NCI-H1105 treated with DMSO at 0.1 percent for 48 hours (cell line): Measurements from ENCODE around the gene ZBED4.

ENCODE experiments used
- DNase-seq: peaks from one replicate; lab custom pipeline; 2025; lab: John Stamatoyannopoulos, UW

Gene ZBED4

DNA sequence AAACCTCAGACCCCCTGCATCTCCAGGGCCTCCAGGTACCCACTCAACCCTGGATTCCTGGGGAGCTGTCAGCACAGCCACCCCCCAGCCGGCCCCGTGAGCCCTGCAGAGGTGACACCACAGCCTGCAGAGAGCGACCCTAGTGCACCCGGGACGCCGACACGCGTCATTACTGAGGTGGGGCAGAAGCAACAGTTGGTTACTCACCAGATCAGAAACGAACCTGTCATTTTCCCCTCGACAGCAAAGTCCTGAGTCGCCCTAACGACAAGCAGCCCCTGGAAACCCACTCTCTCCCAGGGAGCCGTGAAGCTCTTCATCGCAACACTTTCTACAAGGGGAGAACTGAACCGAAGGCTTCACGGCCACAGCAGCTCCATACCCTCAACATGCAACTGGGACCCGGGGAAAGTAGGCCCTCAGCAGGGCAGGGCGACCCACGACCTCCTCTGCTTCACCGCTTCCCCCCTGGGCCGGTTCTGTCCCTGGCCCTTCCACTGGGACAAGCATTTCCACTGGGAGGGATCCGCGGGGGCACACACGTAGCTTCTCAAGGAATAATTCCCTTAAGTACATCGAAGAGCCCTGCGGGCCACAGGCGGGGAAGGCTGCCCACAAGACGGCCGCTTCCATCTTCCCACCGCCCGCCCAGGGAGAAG lies 27.6 kb upstream of the ZBED4 start:
- no peak for DNase-seq

DNA sequence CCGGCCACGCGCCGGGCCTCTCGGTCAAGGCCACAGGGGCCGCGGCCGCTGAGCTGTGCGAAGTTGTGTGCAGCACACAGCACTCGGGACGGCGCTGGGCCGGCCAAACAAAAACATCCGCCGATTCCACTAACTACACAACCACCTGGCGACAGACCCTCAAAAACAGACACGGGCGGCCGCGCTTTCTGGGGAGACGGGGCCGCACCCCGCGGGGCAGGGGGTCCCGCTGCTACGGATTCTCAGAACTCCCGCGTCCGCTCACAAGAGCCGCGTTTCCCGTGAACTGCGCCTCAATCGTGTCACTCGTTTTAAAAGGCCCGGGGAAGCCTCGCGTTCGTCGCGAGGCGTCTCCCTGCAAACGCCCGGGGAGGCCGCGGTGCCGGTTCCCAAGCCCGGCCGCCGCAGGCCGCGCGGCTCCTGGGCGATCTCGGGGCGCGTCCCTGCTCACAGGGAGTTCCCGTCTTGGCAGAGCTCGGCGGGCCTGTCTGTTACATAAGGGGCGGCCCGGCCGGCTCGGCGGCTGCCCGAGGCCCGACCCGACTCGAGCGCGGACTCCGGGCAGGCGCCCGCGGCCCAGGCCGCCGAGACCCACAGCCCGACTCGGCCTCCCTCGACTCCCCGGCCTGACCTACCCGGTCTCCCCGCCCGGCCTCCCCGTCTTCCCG lies 26.9 kb upstream of the ZBED4 start:
- DNase-seq: no peak

DNA sequence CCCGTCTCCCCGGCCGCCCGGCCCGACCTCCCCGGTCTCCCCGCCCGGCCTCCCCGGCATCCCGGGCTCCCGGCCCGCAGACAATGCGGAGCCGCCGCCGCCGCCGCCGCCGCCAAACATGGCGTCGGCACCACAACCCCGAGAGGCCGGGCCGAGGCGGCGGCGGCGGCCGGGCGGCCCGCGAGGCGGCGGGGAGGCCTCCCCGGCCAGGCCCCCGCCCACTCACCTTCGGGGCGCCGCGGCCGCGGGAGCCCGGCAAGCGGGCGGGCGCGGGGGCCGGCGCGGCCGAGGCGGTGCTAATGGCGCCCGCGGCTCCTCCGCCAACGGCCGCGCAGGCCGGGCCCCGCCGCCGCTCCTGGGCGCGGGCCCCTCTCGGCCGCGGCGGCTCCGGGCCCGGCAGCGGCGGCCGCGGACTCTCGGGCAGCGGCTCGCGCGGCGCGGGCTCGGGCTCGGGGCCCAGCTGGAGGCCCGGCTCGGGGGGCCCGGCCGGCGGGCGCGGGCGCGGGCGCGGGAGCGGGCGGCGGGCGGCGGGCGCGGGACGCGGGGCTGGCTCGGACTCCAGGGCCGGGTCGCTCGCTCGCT lies 26.3 kb upstream of the ZBED4 start:
- DNase-seq: no peak

GRCh38 chr22:49827853-49828598 lies 25.6 kb upstream of the ZBED4 start, which contains the start of gene BRD1:
BRD1 (minus strand) TSS chr22:49827873; CDS start chr22:49824317, 3,556 bp downstream.
- peak; percentile 21 for DNase-seq

GRCh38 chr22:49828599-49828965 lies 25.1 kb upstream of the ZBED4 start:
- DNase-seq: no peak

GRCh38 chr22:49829044-49829853 lies 24.4 kb upstream of the ZBED4 start:
- DNase-seq: no peak

GRCh38 chr22:49833340-49834007 lies 20.2 kb upstream of the ZBED4 start:
- no peak for DNase-seq

DNA sequence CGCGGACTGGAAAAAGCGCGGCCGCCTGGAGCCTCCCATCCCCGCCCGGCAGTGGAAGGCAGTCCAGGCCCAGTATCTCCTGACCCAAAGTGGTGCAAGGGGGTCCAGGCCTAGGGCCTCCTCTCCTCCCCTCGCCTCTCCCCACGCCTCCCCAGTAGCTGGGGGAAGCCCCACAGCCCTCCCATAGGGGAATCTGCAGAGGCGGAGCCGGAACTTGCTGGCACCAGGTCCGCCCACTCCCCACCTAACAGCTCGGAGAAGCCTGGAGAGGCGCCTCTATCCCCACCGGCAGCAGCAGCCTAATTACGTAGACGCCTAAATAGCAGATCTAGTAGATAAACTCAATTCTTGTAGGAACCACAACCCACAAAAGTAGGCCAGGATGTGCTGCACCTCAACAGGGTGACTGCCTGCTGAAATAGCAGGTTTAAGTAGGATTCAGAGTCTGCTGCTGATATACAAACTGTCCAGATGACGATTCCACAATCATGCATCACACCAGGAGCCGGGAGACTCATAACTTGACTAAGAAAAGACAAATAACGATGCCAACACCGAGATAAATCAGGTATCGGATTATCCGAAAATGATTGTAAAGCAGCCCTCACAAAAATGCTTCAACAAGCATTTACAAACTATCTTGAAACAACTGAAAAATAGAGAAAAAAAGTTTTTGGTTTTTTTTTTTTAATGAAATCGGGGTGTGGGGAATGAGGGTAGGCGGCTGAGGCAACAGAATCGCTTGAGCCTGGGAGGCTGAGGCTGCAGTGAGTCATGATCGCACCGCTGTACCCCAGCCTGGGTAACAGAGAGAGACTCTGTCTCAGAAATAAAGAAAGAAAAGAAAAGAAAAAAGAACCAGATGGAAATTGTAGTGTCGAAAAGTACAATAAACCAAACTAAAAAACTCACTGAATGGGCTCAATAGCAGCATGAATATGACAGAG lies 14.6 kb upstream of the ZBED4 start:
- no peak for DNase-seq

- no peak for DNase-seq
These were observed 8.4 kb upstream of the ZBED4 start for GRCh38 chr22:49845241-49845640.

GRCh38 chr22:49845666-49846459 lies 7.8 kb upstream of the ZBED4 start:
- no peak for DNase-seq

DNA sequence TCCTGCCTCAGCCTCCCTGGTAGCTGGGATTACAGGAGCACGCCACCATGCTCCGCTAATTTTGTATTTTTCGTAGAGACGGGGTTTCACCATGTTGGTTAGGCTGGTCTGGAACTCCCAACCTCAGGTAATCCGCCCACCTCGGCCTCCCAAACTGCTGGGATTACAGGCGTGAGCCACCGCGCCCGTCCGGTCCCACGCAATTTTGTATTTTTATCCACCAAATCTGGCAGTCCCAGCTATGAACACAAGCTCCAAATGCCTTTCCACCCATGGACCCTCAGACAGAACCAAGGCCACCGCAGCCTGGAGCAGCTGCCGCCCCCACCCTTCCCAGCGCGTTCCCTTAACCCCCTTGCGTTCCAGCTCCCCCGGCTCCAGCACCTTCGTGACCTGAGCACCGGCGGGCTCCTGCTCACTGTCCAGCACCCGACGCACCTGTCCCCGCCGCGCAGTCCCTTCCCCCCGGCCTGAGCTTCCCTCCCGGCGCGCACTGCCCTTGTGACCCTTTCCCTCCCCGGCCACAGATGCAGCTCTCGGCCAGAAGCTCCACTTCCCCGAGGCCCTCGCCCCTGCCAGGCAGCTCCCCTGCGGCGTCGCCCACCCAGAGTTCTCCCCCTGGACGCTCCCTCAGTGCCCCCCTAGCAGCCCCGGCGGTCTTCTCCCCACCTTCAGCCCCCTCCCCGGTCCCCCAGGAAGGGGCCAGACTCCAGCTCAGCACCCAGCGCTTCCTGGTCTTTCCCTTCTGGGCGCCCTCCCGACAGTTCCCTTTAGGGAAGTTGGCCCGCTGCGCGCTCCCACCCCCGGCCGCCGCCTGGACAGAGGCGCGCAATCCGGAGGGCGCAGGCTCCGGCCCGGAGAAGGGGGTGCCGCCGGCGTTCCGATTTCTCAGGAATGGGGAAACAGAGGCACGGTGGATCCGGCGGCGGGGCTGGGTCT lies 5.6 kb upstream of the ZBED4 start:
- no peak for DNase-seq

DNA sequence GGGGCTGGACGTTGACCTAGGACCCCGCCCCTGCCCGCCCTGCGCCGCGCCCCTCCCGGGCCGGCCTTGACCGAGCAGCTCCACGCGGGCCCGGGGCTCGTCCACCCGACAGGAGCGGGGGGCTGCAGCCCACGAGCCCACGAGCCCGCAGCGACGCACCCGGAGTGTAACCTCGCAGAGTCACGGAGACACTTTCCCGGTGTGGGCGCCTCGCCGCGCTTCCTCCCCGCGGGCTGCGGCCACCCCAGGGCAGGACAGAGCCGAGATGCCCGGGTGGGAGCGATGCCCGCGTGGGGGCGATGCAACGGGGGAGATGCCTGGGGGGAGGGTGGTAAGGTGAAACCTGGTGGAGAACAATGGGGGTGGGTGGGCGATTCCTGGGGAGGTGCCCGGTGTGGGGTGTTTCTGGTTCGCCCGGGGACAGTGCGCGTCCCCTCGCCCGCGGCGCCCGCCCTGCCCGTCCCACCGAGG lies 4.9 kb upstream of the ZBED4 start:
- no peak for DNase-seq

DNA sequence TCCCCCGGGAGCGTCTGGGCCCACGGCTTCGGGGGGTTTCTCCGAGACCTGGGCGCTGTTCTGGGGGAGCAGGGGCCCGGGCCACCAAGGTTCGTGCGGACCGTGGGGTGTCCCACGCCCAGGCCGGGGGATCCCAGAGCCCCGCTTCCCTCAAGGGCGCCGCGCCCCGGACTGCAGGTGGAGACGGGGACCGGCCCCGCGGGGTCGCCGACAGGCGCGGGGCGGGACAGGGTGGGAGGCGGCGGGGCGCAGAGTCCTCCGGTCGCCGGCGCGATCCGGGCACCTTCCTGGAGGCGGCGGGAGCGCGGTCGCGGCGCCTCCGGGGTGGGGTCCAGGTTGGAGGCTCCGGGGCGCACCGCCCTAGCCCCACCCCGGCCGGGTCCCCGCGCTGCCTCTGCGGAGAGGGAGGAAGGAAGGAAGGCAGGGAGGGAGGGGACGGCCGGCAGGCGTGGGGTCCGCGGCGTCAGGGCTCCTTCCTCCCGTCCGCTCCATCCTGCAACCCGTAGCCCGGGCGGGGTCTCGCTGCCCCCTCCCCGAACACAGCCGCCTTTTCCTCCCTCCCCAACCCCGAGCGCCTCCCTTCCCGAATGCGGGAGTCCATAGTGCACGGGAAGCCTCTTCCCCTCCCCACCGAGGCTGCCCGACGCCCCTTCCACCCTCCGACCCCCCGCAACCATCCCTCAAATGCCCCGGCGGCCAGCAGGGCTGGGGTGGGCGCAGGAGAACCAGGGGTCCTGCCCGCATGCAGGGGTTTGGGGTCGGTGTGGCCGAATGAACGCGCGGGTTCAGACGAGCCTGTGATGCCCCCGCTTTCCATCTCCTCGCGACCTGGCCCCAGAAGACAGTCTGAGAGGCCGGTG lies 4.3 kb upstream of the ZBED4 start:
- no peak for DNase-seq

DNA sequence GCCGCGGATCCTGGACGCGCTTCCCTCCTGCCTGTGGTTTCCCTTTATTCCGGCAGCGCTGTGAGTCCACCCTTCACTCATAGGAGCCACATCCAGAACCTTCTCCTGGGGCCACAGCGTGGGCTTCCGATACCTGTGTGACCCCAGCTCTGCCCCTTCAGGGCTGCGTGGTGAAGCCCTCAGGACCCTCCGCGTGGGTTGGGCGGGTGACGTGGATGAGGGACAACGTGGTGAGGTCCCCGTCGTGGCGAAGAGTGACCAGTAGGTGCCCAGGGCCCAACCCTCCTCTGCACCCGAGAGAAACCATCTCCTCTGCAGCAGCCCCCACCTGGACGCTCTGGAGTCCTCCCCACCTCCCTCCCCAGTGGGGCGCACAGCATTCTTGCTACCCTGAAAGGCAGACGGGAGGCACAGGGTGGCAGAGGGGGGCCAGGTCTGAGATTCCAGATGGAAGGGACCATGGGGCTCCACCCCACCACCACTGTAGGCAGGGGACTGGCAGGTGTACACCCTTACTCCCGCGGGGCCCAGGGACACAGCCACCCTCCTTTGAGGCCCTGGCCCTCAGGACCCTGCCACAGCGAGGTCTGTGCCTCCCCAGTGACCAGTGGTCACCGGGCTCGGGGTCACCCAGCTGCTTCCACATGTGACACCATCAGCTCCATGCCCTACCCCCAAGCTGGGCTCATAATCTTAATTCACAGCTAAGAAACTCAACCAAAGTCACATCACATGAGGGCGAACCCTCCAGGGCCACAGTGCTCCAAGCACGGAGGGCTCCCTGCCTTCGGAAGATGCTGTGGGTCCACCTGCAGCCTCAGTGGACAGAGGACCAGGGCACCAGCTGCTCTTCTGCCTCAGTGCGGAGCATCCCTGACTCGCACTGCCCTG lies 3.4 kb upstream of the ZBED4 start:
- no peak for DNase-seq

GRCh38 chr22:49850959-49851802 lies 2.5 kb upstream of the ZBED4 start:
- DNase-seq: no peak
